GM18951 (cell line): ENCODE results near the gene VASH2.

ENCODE experiments used
- POLR2A ChIP-seq: IDR thresholded peaks from 4 replicates; pipeline ENCODE4 v1.6.1; 2011; ENCODE audit warnings: mild to moderate bottlenecking; ENCODE audit not compliant: insufficient read length, insufficient read depth; ENCODE audit errors: extremely low read depth
- in situ Hi-C: fragments of 300-500 bp; cut with MboI; formaldehyde crosslinking; loops from one replicate; pipeline ENCODE4 v1.12.0; 2022; ENCODE audit warnings: low sequenced_read_pairs, mixed read lengths, inconsistent platforms; ENCODE audit not compliant: unreplicated experiment

Gene VASH2

GRCh38 chr1:212942679-212943392, 7.5 kb upstream of the VASH2 start:
- in situ Hi-C loops, result no loop called here
- TF ChIP-seq POLR2A, result no peak

- in situ Hi-C loops, result no loop called here
- no peak for TF ChIP-seq POLR2A
These were observed 7.0 kb upstream of the VASH2 start for GRCh38 chr1:212943393-212943710.

GRCh38 chr1:212944229-212944901, 6.0 kb upstream of the VASH2 start:
- no peak for TF ChIP-seq POLR2A
- in situ Hi-C loops, result no loop called here

- TF ChIP-seq POLR2A, result no peak
- in situ Hi-C loops, result no loop called here
These were observed 5.3 kb upstream of the VASH2 start for GRCh38 chr1:212945056-212945455.

- no peak for TF ChIP-seq POLR2A
- in situ Hi-C loops, result no loop called here
These were observed 4.7 kb upstream of the VASH2 start for GRCh38 chr1:212945463-212946160.

GRCh38 chr1:212946872-212947271, 3.5 kb upstream of the VASH2 start:
- TF ChIP-seq POLR2A, result no peak
- in situ Hi-C loops, result no loop called here

- in situ Hi-C loops, result no loop called here
- TF ChIP-seq POLR2A, result no peak
These were observed 570 bp upstream of the VASH2 start for GRCh38 chr1:212949771-212950170.

GRCh38 chr1:212951126-212951946, 995 bp downstream of the VASH2 start:
- TF ChIP-seq POLR2A, result no peak
- in situ Hi-C loops, result no loop called here

- TF ChIP-seq POLR2A, result no peak
- in situ Hi-C loops, result no loop called here
These were observed 1.8 kb downstream of the VASH2 start for GRCh38 chr1:212951947-212952640.

- no peak for TF ChIP-seq POLR2A
- in situ Hi-C loops, result no loop called here
These were observed 2.3 kb downstream of the VASH2 start for GRCh38 chr1:212952641-212952976.

- in situ Hi-C loops, result no loop called here
- TF ChIP-seq POLR2A, result no peak
These were observed 3.0 kb downstream of the VASH2 start for GRCh38 chr1:212953321-212953720.

GRCh38 chr1:212954514-212954913, 4.2 kb downstream of the VASH2 start:
- in situ Hi-C loops, result no loop called here
- no peak for TF ChIP-seq POLR2A

- in situ Hi-C loops, result no loop called here
- no peak for TF ChIP-seq POLR2A
These were observed 4.8 kb downstream of the VASH2 start for GRCh38 chr1:212955098-212955497.
